Islet of Langerhans (tissue), 1 donor: ENCODE measurements around the gene WNT2.
"Not testable (repeated sequence)": the region's sequence is repeated elsewhere in the genome, so short reads cannot be mapped to it uniquely, and the experiment has no call there.

Experiments used
- FAIRE-seq: peaks from one replicate; lab custom pipeline; 2011; peaks lifted over from hg19 to GRCh38; lab: Jason Lieb, UNC

Gene WNT2

GRCh38 chr7:117259615-117260014, 63.2 kb downstream of the WNT2 start:
- FAIRE-seq = no peak

GRCh38 chr7:117251687-117252086, 71.2 kb downstream of the WNT2 start:
- FAIRE-seq = no peak

- FAIRE-seq = no peak
Observed at GRCh38 chr7:117250801-117251200, 72.1 kb downstream of the WNT2 start.

- FAIRE-seq = no peak
Observed at GRCh38 chr7:117250245-117250644, 72.6 kb downstream of the WNT2 start.

GRCh38 chr7:117249696-117250095, 73.2 kb downstream of the WNT2 start:
- no peak for FAIRE-seq

- FAIRE-seq = no peak
Observed at GRCh38 chr7:117248829-117249228, 74.0 kb downstream of the WNT2 start.

- FAIRE-seq = no peak
Observed at GRCh38 chr7:117247809-117248208, 75.0 kb downstream of the WNT2 start.

- not testable (repeated sequence) for FAIRE-seq
Observed at GRCh38 chr7:117245703-117246102, 77.2 kb downstream of the WNT2 start.

- no peak for FAIRE-seq
Observed at GRCh38 chr7:117243390-117243789, 79.5 kb downstream of the WNT2 start.

- no peak for FAIRE-seq
Observed at GRCh38 chr7:117241088-117241487, 81.8 kb downstream of the WNT2 start.

GRCh38 chr7:117238937-117239336, 83.9 kb downstream of the WNT2 start:
- FAIRE-seq = no peak

GRCh38 chr7:117238472-117238871, 84.4 kb downstream of the WNT2 start:
- FAIRE-seq = no peak

GRCh38 chr7:117237646-117238045, 85.2 kb downstream of the WNT2 start:
- FAIRE-seq = no peak

GRCh38 chr7:117231047-117231359, 91.9 kb downstream of the WNT2 start:
- FAIRE-seq = no peak

GRCh38 chr7:117230276-117231046, 92.4 kb downstream of the WNT2 start:
- no peak for FAIRE-seq

GRCh38 chr7:117229350-117229749, 93.5 kb downstream of the WNT2 start:
- FAIRE-seq = no peak

- no peak for FAIRE-seq
Observed at GRCh38 chr7:117227091-117227490, 95.8 kb downstream of the WNT2 start.

- no peak for FAIRE-seq
Observed at GRCh38 chr7:117225536-117225935, 97.3 kb downstream of the WNT2 start.
